Activated CD8-positive, alpha-beta T cell treated with anti-CD3 and anti-CD28 coated beads, Interleukin-2, amount 10 ng/mL, durations not matched to agents 7 days and 5 days (primary cell): ENCODE measurements around the gene DMTF1. TPM values are rescaled to one million over a fixed set of nuclear protein-coding genes. Genes with fewer than 3 reads are reported as not detected.
"Not testable (repeated sequence)": the region's sequence is repeated elsewhere in the genome, so short reads cannot be mapped to it uniquely, and the experiment has no call there.

Experiments used
- ATAC-seq: fragments of 150-1000 bp; cut with Tn5 transposase; one replicate; pipeline ENCODE4 v1.10.0; 2021; ENCODE audit warnings: moderate library complexity
- CTCF ChIA-PET: fragments of 350-600 bp; sonication (Branson Sonifier 250); formaldehyde crosslinking; loops from one replicate; lab custom pipeline; 2021; ENCODE audit warnings: antibody characterized with exemption; lab: Charles Lee
- POLR2A ChIA-PET: fragments of 350-600 bp; sonication (Branson Sonifier 250); formaldehyde crosslinking; loops from one replicate; lab custom pipeline; 2021; ENCODE audit warnings: antibody characterized with exemption; lab: Charles Lee
- DNase-seq: peaks from one replicate; pipeline ENCODE4 v3.0.0-alpha.2; 2020
- H3K27ac Mint-ChIP-seq: one replicate; pipeline ENCODE4 v1.8.0; 2021; ENCODE audit warnings: mild to moderate bottlenecking, mixed read lengths
- H3K27me3 Mint-ChIP-seq: one replicate; pipeline ENCODE4 v1.8.0; 2021; ENCODE audit warnings: low read depth, mixed read lengths
- H3K36me3 Mint-ChIP-seq: one replicate; pipeline ENCODE4 v1.8.0; 2021; ENCODE audit warnings: low read depth, mixed read lengths
- H3K4me1 Mint-ChIP-seq: one replicate; pipeline ENCODE4 v1.8.0; 2021; ENCODE audit warnings: low read depth, mixed read lengths
- H3K4me3 Mint-ChIP-seq: one replicate; pipeline ENCODE4 v1.8.0; 2021; ENCODE audit warnings: mild to moderate bottlenecking, mixed read lengths
- H3K9me3 Mint-ChIP-seq: one replicate; pipeline ENCODE4 v1.8.0; 2022; ENCODE audit warnings: mixed read lengths; ENCODE audit not compliant: insufficient read depth
- total RNA-seq, 2 experiments: library from RNA; stranded (reverse); gene quantifications; one replicate each; pipeline ENCODE4 v1.2.3, GENCODE V29; 2021

Gene DMTF1
- total RNA-seq, 2 experiments from 2014 or later: 94.7 to 96.8 TPM

DNA sequence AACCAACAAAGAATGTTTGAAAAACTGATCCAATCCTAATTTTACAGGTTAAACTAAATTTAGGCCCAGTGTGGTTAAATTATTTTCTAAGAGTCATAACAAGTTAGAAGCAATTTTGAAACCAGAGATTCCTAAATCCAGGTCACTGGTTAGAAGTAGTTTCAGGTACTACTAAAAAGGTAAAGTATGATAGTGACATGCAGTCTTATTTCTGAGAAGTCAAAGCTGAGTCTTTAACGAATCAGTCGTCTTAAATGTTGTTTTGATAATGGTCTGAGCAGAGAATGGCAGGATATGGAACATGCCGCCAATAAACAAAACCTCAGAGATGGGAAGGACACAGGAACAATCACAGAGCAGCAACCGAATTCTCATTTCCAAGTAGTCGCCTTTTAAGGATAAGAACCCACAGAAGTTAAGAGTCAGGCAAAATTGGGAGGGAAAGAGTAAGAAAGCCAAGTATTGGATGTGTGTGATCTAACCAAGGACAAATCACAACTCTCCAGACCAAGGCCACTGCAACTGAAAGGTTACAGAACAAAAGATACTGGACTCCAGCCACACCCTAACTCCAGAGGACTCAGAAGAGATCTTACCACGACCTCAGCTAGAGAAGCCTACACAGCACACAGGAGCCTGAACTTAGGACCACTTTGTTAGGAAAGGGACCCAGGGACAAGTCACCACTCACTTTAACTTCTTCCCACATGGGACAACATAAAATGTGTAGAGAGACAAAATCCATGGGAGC lies 47.6 kb downstream of the DMTF1 start:
- Mint-ChIP-seq H3K27ac (peak overlapping the region; percentile 43), H3K4me1 (peaks cover 19% of the 10 kb centered on the region)

DNA sequence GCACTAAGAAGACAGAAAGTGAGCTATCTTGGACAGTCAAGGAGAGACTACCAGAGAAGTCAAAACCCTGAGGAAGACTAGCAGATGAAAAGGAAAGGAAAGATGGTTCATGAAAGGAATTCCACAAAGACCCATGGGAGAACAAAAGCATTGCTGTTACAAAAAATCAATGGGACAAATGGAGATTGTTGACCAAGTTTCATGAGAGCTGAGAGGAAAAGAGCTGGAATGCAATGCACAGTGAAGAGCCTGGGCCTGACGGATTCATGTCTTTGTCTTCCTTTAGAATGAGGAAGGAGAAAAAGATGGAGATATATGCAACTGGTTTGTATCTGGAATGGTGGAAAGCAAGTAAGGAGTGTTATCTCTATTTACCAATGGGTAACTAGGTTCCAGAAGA lies 50.0 kb downstream of the DMTF1 start:
- Mint-ChIP-seq H3K36me3 (peaks cover 93% of the 10 kb centered on the region), H3K4me1 (peaks cover 14% of the 10 kb centered on the region), H3K27ac (no peak overlapping the region), H3K9me3 (peaks cover 26% of the 10 kb centered on the region), H3K27me3 (no peaks in the 10 kb centered on the region), H3K4me3 (no peak overlapping the region)
- ATAC-seq: no peak
- ChIA-PET CTCF (interaction anchor here (1.6 to 2.5 kb wide), 2 partner anchors 10 to 34 kb away, joined by 7 to 11 read pairs; no protein-coding TSS in a partner anchor), POLR2A (interaction anchor here (0.6 to 3.7 kb wide), 6 partner anchors 10 to 441 kb away, joined by 3 to 17 read pairs (median 6); partner anchors contain the start of gene TMEM243)
- DNase-seq: no peak

More for the DNA sequence above, 47.6 kb downstream of the DMTF1 start:
- CTCF ChIA-PET: interaction anchor here (0.5 to 1.0 kb wide), 3 partner anchors 16 to 46 kb away, joined by 3 to 4 read pairs (median 3); partner anchors contain the start of gene TMEM243
- DNase-seq (no peak), ATAC-seq (no peak)
- Mint-ChIP-seq H3K9me3 (peaks cover 11% of the 10 kb centered on the region), H3K36me3 (peaks cover 89% of the 10 kb centered on the region), H3K4me3 (no peak overlapping the region), H3K27me3 (no peaks in the 10 kb centered on the region)
- POLR2A ChIA-PET: interaction anchor here (1.9 to 2.9 kb wide), 3 partner anchors 13 to 20 kb away, joined by 12 to 18 read pairs (median 14); partner anchors contain the start of gene TMEM243

- peaks cover 26% of the 10 kb centered on the region for H3K9me3 Mint-ChIP-seq
- ChIA-PET POLR2A (interaction anchor here (0.6 to 3.7 kb wide), 5 partner anchors 10 to 441 kb away, joined by 3 to 17 read pairs (median 8); partner anchors contain the start of gene TMEM243), CTCF (interaction anchor here (1.6 to 2.5 kb wide), 2 partner anchors 9 to 34 kb away, joined by 7 to 11 read pairs; no protein-coding TSS in a partner anchor)
- ATAC-seq (no peak), DNase-seq (no peak)
- H3K36me3 Mint-ChIP-seq: peaks cover 93% of the 10 kb centered on the region
- peaks cover 16% of the 10 kb centered on the region for H3K4me1 Mint-ChIP-seq
- no peak overlapping the region for H3K27ac Mint-ChIP-seq
- no peak overlapping the region for H3K4me3 Mint-ChIP-seq
- no peaks in the 10 kb centered on the region for H3K27me3 Mint-ChIP-seq
These were observed 50.5 kb downstream of the DMTF1 start for GRCh38 chr7:87202705-87203104.

- peak overlapping the region; percentile 35 for H3K27ac Mint-ChIP-seq
- not testable (repeated sequence) for H3K4me3 Mint-ChIP-seq
These were observed 51.7 kb downstream of the DMTF1 start for GRCh38 chr7:87203929-87204328.

DNA sequence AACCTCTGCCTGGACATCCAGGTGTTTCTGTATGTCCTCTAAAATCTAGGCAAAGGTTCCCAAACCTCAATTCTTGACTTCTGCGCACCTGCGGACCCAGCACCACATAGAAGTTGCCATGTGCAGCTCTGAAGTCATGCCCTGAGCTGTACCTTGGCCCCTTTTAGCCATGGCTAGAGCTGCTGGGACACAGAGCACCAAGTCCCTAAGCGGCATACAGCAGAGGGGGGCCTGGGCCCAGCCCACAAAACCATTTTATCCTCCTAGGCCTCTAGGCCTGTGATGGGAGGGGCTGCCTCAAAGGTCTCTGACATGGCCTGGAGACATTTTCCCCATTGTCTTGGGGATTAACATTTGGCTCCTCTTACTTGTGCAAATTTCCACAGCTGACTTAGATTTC lies 52.7 kb downstream of the DMTF1 start:
- Mint-ChIP-seq H3K4me3 (no peak overlapping the region), H3K9me3 (peaks cover 26% of the 10 kb centered on the region), H3K36me3 (peaks cover 92% of the 10 kb centered on the region), H3K4me1 (peaks cover 19% of the 10 kb centered on the region), H3K27me3 (no peaks in the 10 kb centered on the region), H3K27ac (no peak overlapping the region)
- POLR2A ChIA-PET: interaction anchor here (1.2 kb wide), 1 partner anchor 15 kb away, joined by 3 read pairs; the partner anchor contains the start of gene TMEM243
- ATAC-seq (no peak), DNase-seq (no peak)
- CTCF ChIA-PET: interaction anchor here (1.4 kb wide), 1 partner anchor 9 kb away, joined by 4 read pairs; no protein-coding TSS in a partner anchor

More at GRCh38 chr7:87203929-87204328, 51.7 kb downstream of the DMTF1 start:
- POLR2A ChIA-PET: interaction anchor here (1.2 to 3.7 kb wide), 2 partner anchors 9 to 16 kb away, joined by 3 to 17 read pairs; partner anchors contain the start of gene TMEM243
- CTCF ChIA-PET: interaction anchor here (1.4 to 2.5 kb wide), 2 partner anchors 8 to 10 kb away, joined by 4 to 11 read pairs; no protein-coding TSS in a partner anchor
- not testable (repeated sequence) for ATAC-seq, H3K27me3 Mint-ChIP-seq, DNase-seq
- Mint-ChIP-seq H3K9me3 (peaks cover 26% of the 10 kb centered on the region), H3K36me3 (peaks cover 93% of the 10 kb centered on the region), H3K4me1 (peaks cover 22% of the 10 kb centered on the region)

DNA sequence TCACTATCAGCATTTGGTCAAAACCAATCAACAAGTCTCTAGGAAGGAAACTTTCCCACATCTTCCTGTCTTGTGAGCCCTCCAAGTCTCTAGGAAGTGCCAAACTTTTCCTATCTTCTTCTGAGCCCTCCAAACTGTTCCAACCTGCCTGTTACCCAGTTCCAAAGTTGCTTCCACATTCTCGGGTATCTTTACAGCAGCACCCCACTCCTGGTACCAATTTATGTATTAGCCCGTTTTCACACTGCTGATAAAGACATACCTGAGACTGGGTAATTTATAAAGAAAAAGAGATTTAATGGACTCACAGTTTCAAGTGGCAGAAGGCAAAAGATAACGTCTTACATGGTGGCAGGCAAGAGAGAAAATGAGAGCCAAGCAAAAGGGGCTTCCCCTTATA lies 53.4 kb downstream of the DMTF1 start:
- peaks cover 20% of the 10 kb centered on the region for H3K4me1 Mint-ChIP-seq
- H3K4me3 Mint-ChIP-seq, ATAC-seq, DNase-seq, H3K27me3 Mint-ChIP-seq, H3K27ac Mint-ChIP-seq, POLR2A ChIA-PET: not testable (repeated sequence)
- H3K36me3 Mint-ChIP-seq: peaks cover 92% of the 10 kb centered on the region
- H3K9me3 Mint-ChIP-seq: peaks cover 26% of the 10 kb centered on the region
- CTCF ChIA-PET: interaction anchor here (1.0 kb wide), 1 partner anchor 9 kb away, joined by 4 read pairs; no protein-coding TSS in a partner anchor

DNA sequence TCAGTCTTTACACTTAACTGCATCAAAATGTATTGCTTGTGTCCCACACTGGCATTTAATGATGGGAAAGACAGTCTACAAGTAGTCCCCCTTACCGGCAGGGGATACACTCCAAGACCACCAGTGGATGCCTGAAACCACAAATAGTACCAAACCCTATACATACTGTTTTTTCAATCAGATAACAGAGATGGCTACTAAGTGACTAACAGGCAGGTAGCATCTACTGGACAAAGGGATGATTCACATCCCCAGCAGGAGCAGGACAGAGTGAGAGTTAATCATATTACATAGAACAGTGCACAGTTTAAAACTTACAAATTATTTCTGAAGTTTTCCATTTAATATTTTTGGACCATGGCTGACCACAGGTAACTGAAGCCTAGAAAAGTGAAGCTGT lies 54.1 kb downstream of the DMTF1 start:
- Mint-ChIP-seq H3K27ac (peak overlapping the region; percentile 58), H3K36me3 (peaks cover 91% of the 10 kb centered on the region), H3K4me3 (no peak overlapping the region), H3K27me3 (no peaks in the 10 kb centered on the region), H3K9me3 (peaks cover 26% of the 10 kb centered on the region), H3K4me1 (peaks cover 27% of the 10 kb centered on the region)
- ATAC-seq (no peak), DNase-seq (no peak)
- ChIA-PET CTCF (interaction anchor here (1.0 kb wide), 1 partner anchor 9 kb away, joined by 4 read pairs; no protein-coding TSS in a partner anchor), POLR2A (interaction anchor here (1.4 kb wide), 1 partner anchor 13 kb away, joined by 5 read pairs; the partner anchor contains the start of gene TMEM243)

DNA sequence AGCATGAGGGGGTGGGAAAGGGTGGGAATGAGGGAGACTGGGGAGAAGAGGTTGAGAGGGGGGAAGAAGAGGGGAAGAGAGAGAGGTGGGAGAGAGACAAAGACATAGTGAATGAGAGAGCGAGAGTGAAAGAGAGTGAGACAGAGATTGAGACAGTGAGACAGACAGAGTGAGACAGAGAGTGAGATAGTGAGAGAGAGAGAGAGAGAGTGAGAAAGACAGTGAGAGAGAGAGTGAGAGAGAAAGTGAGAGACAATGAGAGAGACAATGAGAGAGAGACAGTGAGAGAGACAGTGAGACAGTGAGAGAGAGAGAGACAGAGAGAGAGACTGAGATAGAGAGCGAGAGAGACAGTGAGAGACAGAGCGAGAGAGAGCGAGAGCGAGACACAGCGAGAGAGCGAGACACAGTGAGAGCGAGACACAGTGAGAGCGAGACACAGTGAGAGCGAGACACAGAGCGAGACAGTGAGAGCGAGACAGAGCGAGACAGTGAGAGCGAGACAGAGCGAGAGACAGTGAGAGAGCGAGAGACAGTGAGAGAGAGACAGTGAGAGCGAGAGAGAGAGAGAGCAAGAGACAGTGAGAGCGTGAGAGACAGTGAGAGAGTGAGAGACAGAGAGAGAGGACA lies 57.2 kb downstream of the DMTF1 start:
- Mint-ChIP-seq H3K9me3 (peaks cover 18% of the 10 kb centered on the region), H3K27ac (peak overlapping the region; percentile 28), H3K27me3 (no peaks in the 10 kb centered on the region), H3K36me3 (peaks cover 84% of the 10 kb centered on the region), H3K4me3 (no peak overlapping the region), H3K4me1 (peaks cover 55% of the 10 kb centered on the region)
- no peak for DNase-seq
- no peak for ATAC-seq
- ChIA-PET CTCF (no interaction called here), POLR2A (interaction anchor here (1.3 kb wide), 1 partner anchor 11 kb away, joined by 5 read pairs; no protein-coding TSS in a partner anchor)

DNA sequence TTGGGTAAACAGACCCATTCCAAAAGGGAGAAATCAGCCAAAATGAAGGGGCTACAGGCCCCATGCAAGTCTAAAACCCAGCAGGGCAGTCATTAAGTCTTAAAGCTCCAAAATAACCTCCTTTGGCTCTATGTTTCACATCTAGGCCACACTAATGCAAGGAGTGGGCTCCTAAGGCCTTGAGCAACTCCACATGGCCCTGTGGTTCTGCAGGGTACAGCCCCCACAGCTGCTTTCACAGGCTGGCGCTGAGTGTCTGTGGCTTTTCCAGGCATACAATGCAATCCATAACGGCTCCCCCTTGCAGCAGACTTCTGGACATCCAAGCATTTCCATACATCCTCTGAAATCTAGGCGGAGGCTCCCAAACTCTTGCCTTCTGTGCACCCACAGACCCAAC lies 58.3 kb downstream of the DMTF1 start:
- CTCF ChIA-PET: no interaction called here
- DNase-seq (no peak), ATAC-seq (no peak)
- POLR2A ChIA-PET: interaction anchor here (0.6 to 4.7 kb wide), 3 partner anchors 9 to 57 kb away, joined by 4 to 36 read pairs (median 5); partner anchors contain the start of genes DMTF1 and TMEM243
- peaks cover 9% of the 10 kb centered on the region for H3K9me3 Mint-ChIP-seq
- no peaks in the 10 kb centered on the region for H3K27me3 Mint-ChIP-seq
- H3K27ac Mint-ChIP-seq: peak overlapping the region; percentile 69
- H3K4me3 Mint-ChIP-seq: no peak overlapping the region
- H3K4me1 Mint-ChIP-seq: peaks cover 63% of the 10 kb centered on the region
- peaks cover 78% of the 10 kb centered on the region for H3K36me3 Mint-ChIP-seq

GRCh38 chr7:87212498-87212897 lies 60.2 kb downstream of the DMTF1 start:
- peaks cover 75% of the 10 kb centered on the region for H3K4me1 Mint-ChIP-seq
- DNase-seq: no peak
- ChIA-PET CTCF (interaction anchor here (1.1 to 2.7 kb wide), 7 partner anchors 9 to 60 kb away, joined by 3 to 11 read pairs (median 5); partner anchors contain the start of gene DMTF1), POLR2A (interaction anchor here (1.3 to 4.7 kb wide), 6 partner anchors 7 to 59 kb away, joined by 3 to 36 read pairs (median 12); partner anchors contain the start of genes DMTF1 and TMEM243)
- peak overlapping the region; percentile 94 for H3K27ac Mint-ChIP-seq
- no peaks in the 10 kb centered on the region for H3K9me3 Mint-ChIP-seq
- ATAC-seq: no peak
- H3K36me3 Mint-ChIP-seq: peaks cover 66% of the 10 kb centered on the region
- H3K4me3 Mint-ChIP-seq: peak overlapping the region; percentile 45
- H3K27me3 Mint-ChIP-seq: no peaks in the 10 kb centered on the region

GRCh38 chr7:87213252-87213651 lies 61.0 kb downstream of the DMTF1 start:
- POLR2A ChIA-PET: interaction anchor here (1.3 to 4.7 kb wide), 5 partner anchors 8 to 60 kb away, joined by 3 to 36 read pairs (median 17); partner anchors contain the start of gene DMTF1
- Mint-ChIP-seq H3K9me3 (no peaks in the 10 kb centered on the region), H3K4me3 (peak overlapping the region; percentile 45), H3K27me3 (no peaks in the 10 kb centered on the region), H3K27ac (peak overlapping the region; percentile 94), H3K4me1 (peaks cover 75% of the 10 kb centered on the region), H3K36me3 (peaks cover 64% of the 10 kb centered on the region)
- CTCF ChIA-PET: interaction anchor here (1.2 to 2.7 kb wide), 5 partner anchors 10 to 61 kb away, joined by 3 to 11 read pairs (median 5); partner anchors contain the start of gene DMTF1
- DNase-seq (no peak), ATAC-seq (no peak)
